ENCODE data around the gene RABGAP1L. TPM values are rescaled to one million over a fixed set of nuclear protein-coding genes. Genes with fewer than 3 reads are reported as not detected.

Gene RABGAP1L
- total and polyA plus RNA-seq, 10 of the 15 experiments (the other 5 are each of a cell fraction or from before 2014, with no cell fraction given) = 5.8 to 194 (median 113) TPM

GRCh38 chr1:174157157-174157806, 2.0 kb upstream of the RABGAP1L start (continued):
- TF ChIP-seq ELK1 (IDR thresholded peaks at IDR 0.05; ENCODE audit: low read depth, low read length) = no peak
- peak; percentile 89 for TF ChIP-seq BCL11A (IDR thresholded peaks at IDR 0.05; ENCODE audit: low read depth, low read length)
- peak; percentile 23; the same call in 1 of the 2 replicates for TF ChIP-seq SMARCA5 (IDR thresholded peaks at IDR 0.05)
- no peak for TF ChIP-seq TCF3 (IDR thresholded peaks at IDR 0.05; ENCODE audit: borderline replicate concordance, insufficient read depth, low read depth, low read length)
- TF ChIP-seq IRF5 (IDR thresholded peaks at IDR 0.05; ENCODE audit: borderline replicate concordance) = no peak
- peak; percentile 89 for TF ChIP-seq TCF7 (IDR thresholded peaks at IDR 0.05; ENCODE audit: borderline replicate concordance)
- peak; percentile 100 for TF ChIP-seq ZNF217 (IDR thresholded peaks at IDR 0.05)
- no peak for TF ChIP-seq NRF1 (conservative IDR thresholded peaks at IDR 0.05; ENCODE audit: low read depth, low read length)
- TF ChIP-seq HDAC6 (IDR thresholded peaks at IDR 0.05; ENCODE audit: unreplicated experiment) = no peak
- TF ChIP-seq SREBF1 (IDR thresholded peaks at IDR 0.05; ENCODE audit: low read length) = peak; percentile 81; the same call in 1 of the 2 replicates
- peak; percentile 93; the same call in 1 of the 2 replicates for TF ChIP-seq PAX5 (IDR thresholded peaks at IDR 0.05; ENCODE audit: borderline replicate concordance, low read depth, low read length)
- TF ChIP-seq BRCA1 (IDR thresholded peaks at IDR 0.05; ENCODE audit: low read depth, low read length) = no peak
- peak; percentile 89 for TF ChIP-seq ATF2 (IDR thresholded peaks at IDR 0.05; ENCODE audit: low read length)
- peak; percentile 81 for TF ChIP-seq JUND (IDR thresholded peaks at IDR 0.05; ENCODE audit: low read depth, low read length)
- TF ChIP-seq MTA2 (IDR thresholded peaks at IDR 0.05; ENCODE audit: low read depth) = peak; percentile 86
- no peak for TF ChIP-seq RFX5 (IDR thresholded peaks at IDR 0.05; ENCODE audit: low read depth, low read length)
- no peak for TF ChIP-seq SREBF2 (IDR thresholded peaks at IDR 0.05; ENCODE audit: low read length)
- peak; percentile 58 for TF ChIP-seq ATF7 (IDR thresholded peaks at IDR 0.05; ENCODE audit: low read depth)
- TF ChIP-seq SUPT20H (IDR thresholded peaks at IDR 0.05; ENCODE audit: borderline replicate concordance, control insufficient read depth, low read depth, low read length) = no peak
- TF ChIP-seq NKRF (conservative IDR thresholded peaks at IDR 0.05) = no peak
- TF ChIP-seq ZBTB40 (IDR thresholded peaks at IDR 0.05; ENCODE audit: borderline replicate concordance) = no peak
- peak; percentile 29 for TF ChIP-seq SP1 (IDR thresholded peaks at IDR 0.05; ENCODE audit: low read depth, low read length)

All from GM12878 (cell line).